IPS-NIHi7 (cell line): Measurements from ENCODE around the gene TAF4.
"Not testable (repeated sequence)": the region's sequence is repeated elsewhere in the genome, so short reads cannot be mapped to it uniquely, and the experiment has no call there.

ENCODE experiments used
- DNase-seq: peaks from one replicate; pipeline ENCODE4 v3.0.0; 2012; ENCODE audit warnings: mixed read lengths; ENCODE audit errors: extremely low spot score

TAF4 gene

GRCh38 chr20:62003567-62004405 lies 61.9 kb downstream of the TAF4 start:
- DNase-seq: no peak

- DNase-seq: no peak
Observed at GRCh38 chr20:62002882-62003480, 62.7 kb downstream of the TAF4 start.

GRCh38 chr20:62001178-62001715 lies 64.4 kb downstream of the TAF4 start:
- no peak for DNase-seq

- DNase-seq: no peak
Observed at GRCh38 chr20:61998343-61999121, 67.1 kb downstream of the TAF4 start.

- no peak for DNase-seq
Observed at GRCh38 chr20:61997891-61998290, 67.8 kb downstream of the TAF4 start.

GRCh38 chr20:61997372-61997771 lies 68.3 kb downstream of the TAF4 start:
- no peak for DNase-seq

GRCh38 chr20:61994546-61994945 lies 71.1 kb downstream of the TAF4 start:
- DNase-seq: no peak

- DNase-seq: no peak
Observed at GRCh38 chr20:61993058-61993457, 72.6 kb downstream of the TAF4 start.

- DNase-seq: no peak
Observed at GRCh38 chr20:61991476-61991875, 74.2 kb downstream of the TAF4 start.

GRCh38 chr20:61990484-61990883 lies 75.2 kb downstream of the TAF4 start:
- no peak for DNase-seq

GRCh38 chr20:61989741-61990140 lies 75.9 kb downstream of the TAF4 start:
- no peak for DNase-seq

GRCh38 chr20:61988665-61989064 lies 77.0 kb downstream of the TAF4 start:
- no peak for DNase-seq

- no peak for DNase-seq
Observed at GRCh38 chr20:61986762-61987321, 78.8 kb downstream of the TAF4 start.

GRCh38 chr20:61985096-61985495 lies 80.6 kb downstream of the TAF4 start:
- no peak for DNase-seq

- DNase-seq: not testable (repeated sequence)
Observed at GRCh38 chr20:61984431-61984830, 81.2 kb downstream of the TAF4 start.

- no peak for DNase-seq
Observed at GRCh38 chr20:61983965-61984364, 81.7 kb downstream of the TAF4 start.

GRCh38 chr20:61982951-61983315 lies 82.7 kb downstream of the TAF4 start:
- DNase-seq: no peak

GRCh38 chr20:61982191-61982950 lies 83.3 kb downstream of the TAF4 start:
- no peak for DNase-seq

- not testable (repeated sequence) for DNase-seq
Observed at GRCh38 chr20:61981691-61982090, 84.0 kb downstream of the TAF4 start.

- peak; percentile 44 for DNase-seq
Observed at GRCh38 chr20:61980647-61981583, 84.8 kb downstream of the TAF4 start.
